ENCODE results near the gene ERVW-1. TPM values are rescaled to one million over a fixed set of nuclear protein-coding genes. Genes with fewer than 3 reads are reported as not detected.
"Not testable (repeated sequence)": the region's sequence is repeated elsewhere in the genome, so short reads cannot be mapped to it uniquely, and the experiment has no call there.

Gene ERVW-1
- polyA plus RNA-seq, 4 donors, result 0.47 to 1.1 (median 0.75) TPM

- DNase-seq (ENCODE audit: low read depth in 4 of 4, low spot score in 3 of 4), result not testable (repeated sequence)
Observed at GRCh38 chr7:92475261-92475770, 2.4 kb downstream of the ERVW-1 start.

DNA sequence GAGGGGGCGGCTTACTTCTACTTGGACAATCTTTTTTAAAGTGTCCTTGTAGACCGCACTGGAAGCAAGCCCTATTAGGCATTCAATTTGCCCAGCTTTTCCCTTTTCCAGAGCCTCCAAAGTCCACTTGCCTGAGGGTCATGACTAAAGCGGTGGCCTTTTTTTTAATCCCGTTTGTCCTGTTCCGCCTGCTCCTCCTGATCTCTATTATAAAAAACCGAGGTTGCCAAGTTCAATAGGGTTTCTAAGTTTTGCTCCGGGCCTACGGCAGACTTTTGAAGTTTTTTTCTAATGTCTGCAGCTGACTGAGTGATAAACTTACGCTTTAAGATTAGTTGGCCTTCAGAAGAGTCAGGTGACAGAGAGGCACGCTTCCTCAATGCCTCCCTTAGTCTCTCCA lies 3.8 kb downstream of the ERVW-1 start:
- not testable (repeated sequence) for DNase-seq (ENCODE audit: low read depth in 4 of 4, low spot score in 3 of 4)

DNA sequence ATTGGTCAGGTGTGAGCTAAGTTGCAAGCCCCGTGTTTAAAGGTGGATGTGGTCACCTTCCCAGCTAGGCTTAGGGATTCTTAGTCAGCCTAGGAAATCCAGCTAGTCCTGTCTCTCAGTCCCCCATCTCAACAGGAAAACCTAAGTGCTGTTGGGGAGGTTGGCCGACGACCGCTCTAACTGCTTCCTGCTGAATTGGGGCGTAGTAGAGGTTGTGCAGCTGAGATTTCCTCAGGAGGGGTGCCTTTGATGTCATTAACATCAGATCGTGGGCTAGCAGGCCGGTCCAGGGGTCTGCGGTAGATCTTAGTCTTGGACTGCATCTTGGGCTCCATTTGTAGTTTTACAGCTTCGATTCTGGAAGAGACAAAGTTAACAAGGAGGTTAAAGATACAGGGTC lies 9.2 kb downstream of the ERVW-1 start:
- DNase-seq (ENCODE audit: low read depth in 4 of 4, low spot score in 3 of 4), result not testable (repeated sequence)

DNA sequence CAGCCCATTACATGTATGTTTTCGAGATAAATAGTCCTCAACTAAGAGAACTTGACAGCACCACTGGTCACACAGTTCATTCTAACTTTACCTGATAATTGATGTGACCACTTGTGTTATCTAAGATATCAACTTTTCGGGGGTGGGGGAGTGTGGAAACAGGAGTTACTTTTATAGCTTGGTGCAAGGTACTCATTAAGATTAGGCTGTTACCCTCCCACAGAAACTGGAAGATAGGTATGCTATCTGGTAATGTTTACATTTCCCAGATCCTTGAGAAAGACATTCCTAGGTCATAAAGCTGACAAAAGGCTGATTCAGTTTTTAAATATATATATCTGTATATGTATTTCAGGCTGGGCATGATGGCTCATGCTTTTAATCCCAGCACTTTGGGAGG lies 11.1 kb downstream of the ERVW-1 start:
- DNase-seq (ENCODE audit: low read depth in 4 of 4, low spot score in 3 of 4), result no peak

DNA sequence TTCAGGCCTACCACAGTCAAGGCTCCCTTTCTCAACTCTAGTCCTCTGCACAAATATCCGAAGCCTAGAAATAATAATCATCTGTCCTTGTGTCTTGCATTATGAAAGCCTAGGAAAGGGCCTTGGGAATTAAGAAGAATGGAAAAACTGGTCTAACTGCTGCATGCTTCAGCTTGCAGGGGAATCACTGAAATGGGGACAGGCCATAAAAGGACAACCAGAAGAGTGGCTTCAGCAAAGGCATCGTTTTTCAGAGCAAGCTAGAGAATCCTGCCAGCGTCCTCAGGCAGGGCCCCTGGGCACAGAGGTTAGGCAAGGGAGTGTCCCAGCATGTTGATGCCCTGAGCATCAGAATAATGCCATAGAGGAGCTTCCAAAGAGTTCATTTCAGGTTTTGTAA lies 13.2 kb downstream of the ERVW-1 start:
- DNase-seq (ENCODE audit: low read depth in 4 of 4, low spot score in 3 of 4), result no peak

DNA sequence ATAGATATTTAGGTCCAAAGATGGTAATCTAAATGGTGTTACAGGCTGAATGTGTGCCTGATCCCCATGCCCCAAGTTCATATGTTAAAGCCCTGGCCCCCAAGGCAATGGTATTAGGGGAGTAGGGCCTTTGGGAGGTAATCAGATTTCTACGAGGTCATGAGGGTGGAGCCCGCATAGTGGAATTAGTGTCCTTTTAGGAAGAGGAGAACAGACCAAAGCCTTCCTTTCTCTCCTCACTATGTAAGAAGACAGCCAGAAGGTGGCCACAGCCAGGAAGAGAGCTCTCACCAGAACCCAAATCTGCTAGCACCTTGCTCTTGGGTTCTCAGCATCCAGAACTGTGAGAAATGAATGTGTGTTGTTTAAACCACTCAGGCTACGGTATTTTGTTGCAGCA lies 15.2 kb downstream of the ERVW-1 start:
- DNase-seq (ENCODE audit: low read depth in 4 of 4, low spot score in 3 of 4), result no peak

- peak in 2 of 4 donors; percentile 5 to 7 for DNase-seq (ENCODE audit: low read depth in 4 of 4, low spot score in 3 of 4)
Observed at GRCh38 chr7:92461027-92462003, 16.4 kb downstream of the ERVW-1 start.

DNA sequence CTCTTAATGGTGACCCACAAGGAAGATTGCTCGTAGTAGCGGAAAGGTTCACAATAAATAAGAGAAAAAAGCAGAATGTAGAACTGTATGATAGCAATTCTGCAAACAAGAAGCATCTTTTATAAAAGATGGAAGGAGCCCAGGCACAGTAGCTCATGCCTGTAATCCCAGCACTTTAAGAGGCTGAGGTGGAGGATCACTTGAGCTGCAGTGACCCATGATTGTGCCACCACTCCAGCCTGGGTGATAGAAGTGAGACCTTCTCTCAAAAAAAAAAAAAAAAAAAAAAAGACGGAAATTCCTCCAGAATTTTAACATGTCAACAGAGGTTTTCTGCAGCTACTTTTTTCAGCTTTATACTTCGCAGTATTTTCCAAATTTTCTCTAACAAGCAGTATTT lies 17.2 kb downstream of the ERVW-1 start:
- no peak for DNase-seq (ENCODE audit: low read depth in 4 of 4, low spot score in 3 of 4)

DNA sequence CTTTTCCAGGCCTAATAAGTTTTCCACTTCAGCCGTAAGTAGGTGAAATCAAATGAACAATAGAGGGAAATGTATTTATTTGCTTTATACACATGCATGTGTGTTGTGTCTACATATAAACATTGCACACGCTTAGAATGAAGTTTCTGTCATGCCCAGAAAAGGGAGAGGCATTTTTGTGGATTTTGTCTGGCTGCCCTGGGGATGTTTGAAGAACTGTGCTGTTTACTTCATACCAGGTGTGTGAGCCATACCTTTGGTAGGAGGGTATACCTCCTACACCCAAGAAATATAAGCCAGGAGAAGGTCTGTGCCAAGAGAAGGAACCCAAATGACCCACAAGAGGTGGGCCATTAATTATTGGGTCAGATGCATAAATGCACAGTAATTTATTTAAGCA lies 17.6 kb downstream of the ERVW-1 start:
- no peak for DNase-seq (ENCODE audit: low read depth in 4 of 4, low spot score in 3 of 4)

- DNase-seq (ENCODE audit: low read depth in 4 of 4, low spot score in 3 of 4), result no peak
Observed at GRCh38 chr7:92456236-92456635, 21.5 kb downstream of the ERVW-1 start.

DNA sequence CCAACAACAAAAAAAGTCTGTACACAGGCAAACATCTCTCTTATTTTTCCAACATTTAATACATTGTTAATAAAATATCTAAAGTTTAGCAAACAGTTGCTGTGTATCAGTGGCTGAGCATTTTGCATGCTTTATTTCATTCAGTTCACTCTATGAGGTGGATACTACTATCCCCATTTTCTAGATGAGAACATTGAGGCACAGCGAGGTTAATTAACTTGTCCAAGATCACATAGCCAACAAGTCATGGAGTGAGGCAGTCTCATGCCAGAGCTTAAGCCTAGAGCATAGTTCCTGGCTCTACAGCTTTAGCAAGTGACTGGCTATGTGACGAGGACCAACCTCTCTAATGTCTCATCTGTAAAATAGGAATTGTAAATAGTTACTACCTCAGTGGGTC lies 26.1 kb downstream of the ERVW-1 start:
- DNase-seq (ENCODE audit: low read depth in 4 of 4, low spot score in 3 of 4), result no peak

DNA sequence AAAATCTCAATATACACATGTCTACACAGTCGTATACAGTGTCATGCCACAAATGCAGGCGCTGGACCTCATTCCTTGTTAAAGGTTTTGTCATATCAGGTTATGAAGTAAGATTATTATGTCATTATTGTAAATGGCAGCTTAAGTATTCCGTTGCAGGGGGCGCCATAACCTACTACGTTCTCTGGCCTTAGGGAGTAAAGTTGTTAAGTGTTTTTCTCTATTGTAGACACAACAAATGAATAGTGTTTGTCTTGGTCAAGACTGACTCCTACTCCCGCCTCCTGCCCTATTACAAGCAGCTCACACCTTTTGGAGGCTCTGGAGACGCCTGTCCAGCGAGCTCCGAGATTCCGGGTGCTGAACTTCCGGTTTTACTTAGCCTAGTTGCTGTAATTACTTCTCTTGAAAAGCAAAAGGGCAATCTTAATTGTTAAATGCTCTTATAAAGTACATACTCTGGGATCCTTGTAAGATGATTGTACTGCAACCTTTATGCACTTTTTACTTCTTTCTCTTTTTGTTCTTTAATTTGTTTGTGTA lies 29.5 kb downstream of the ERVW-1 start:
- DNase-seq (ENCODE audit: low read depth in 4 of 4, low spot score in 3 of 4), result peak; percentile 31 to 48 (median 45)

- peak; percentile 82 to 88 (median 86) for DNase-seq (ENCODE audit: low read depth in 4 of 4, low spot score in 3 of 4)
Observed at GRCh38 chr7:92447345-92448204, 30.2 kb downstream of the ERVW-1 start, which contains the start of gene GATAD1. TSS of gene GATAD1 (plus strand) at chr7:92447482. CDS start at chr7:92447730, 248 bp downstream.

- no peak for DNase-seq (ENCODE audit: low read depth in 4 of 4, low spot score in 3 of 4)
Observed at GRCh38 chr7:92446869-92447344, 30.8 kb downstream of the ERVW-1 start.

DNA sequence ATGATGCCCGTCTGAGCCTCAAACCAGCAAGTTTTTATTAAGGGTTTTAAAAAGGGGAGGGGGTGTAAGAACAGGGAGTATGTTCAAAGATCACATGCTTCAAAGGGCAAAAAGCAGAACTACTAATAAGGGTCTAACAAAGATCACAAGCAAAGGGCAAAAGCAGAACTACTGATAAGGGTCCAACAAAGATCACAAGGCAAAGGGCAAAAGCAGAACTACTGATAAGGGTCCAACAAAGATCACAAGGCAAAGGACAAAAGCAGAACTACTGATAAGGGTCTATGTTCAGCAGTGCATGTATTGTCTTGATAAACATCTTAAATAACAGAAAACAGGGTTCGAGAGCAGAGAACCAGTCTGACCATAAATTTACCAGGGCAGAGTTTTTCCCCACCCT lies 35.0 kb downstream of the ERVW-1 start:
- not testable (repeated sequence) for DNase-seq (ENCODE audit: low read depth in 4 of 4, low spot score in 3 of 4)

GRCh38 chr7:92437956-92438491 lies 39.7 kb downstream of the ERVW-1 start:
- no peak for DNase-seq (ENCODE audit: low read depth in 4 of 4, low spot score in 3 of 4)

- DNase-seq (ENCODE audit: low read depth in 4 of 4, low spot score in 3 of 4), result no peak
Observed at GRCh38 chr7:92436612-92437445, 40.9 kb downstream of the ERVW-1 start.

DNA sequence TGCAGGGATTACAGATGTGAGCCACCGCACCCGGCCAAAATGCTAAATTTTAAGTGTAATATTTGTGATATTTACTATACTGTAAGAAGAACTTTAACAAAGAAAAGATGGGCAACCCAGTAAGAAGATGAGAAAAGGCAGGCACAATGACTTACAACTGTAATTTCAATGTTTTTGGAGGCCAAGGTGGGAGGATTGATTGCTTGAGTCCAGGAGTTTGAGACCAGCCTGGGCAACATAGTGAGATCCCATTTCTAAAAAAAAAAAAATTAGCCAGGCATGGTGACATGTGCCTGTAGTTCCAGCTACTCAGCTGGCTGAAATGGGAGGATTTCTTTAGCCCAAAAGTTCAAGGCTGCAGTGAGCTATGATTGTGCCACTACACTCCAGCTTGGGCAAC lies 42.2 kb downstream of the ERVW-1 start:
- no peak for DNase-seq (ENCODE audit: low read depth in 4 of 4, low spot score in 3 of 4)

GRCh38 chr7:92433019-92433418 lies 44.7 kb downstream of the ERVW-1 start:
- no peak for DNase-seq (ENCODE audit: low read depth in 4 of 4, low spot score in 3 of 4)

Data from right renal pelvis (tissue), 4 donors.